Neuronal stem cell (in vitro differentiated cells): ENCODE results near the gene SLC9A9.
A peak's percentile ranks its signal among the peaks of the same experiment; 100 is the strongest.

Source experiments
- DNase-seq: peaks from one replicate; pipeline ENCODE4 v3.0.0-alpha.2; 2013; ENCODE audit warnings: low spot score
- H2AFZ ChIP-seq: one replicate; pipeline ENCODE4 v1.6.1; 2013; ENCODE audit warnings: mild to moderate bottlenecking, low read length, inconsistent platforms
- H2AK5ac ChIP-seq: 2 replicates; pipeline ENCODE4 v1.6.1; 2013; ENCODE audit warnings: low read depth, mild to moderate bottlenecking, inconsistent platforms, low read length, moderate library complexity, mixed read lengths
- H2BK120ac ChIP-seq: 2 replicates; pipeline ENCODE4 v1.6.1; 2013; ENCODE audit warnings: low read depth, mild to moderate bottlenecking, inconsistent platforms, low read length, moderate library complexity, mixed read lengths
- H2BK12ac ChIP-seq: one replicate; pipeline ENCODE4 v1.6.1; 2013; ENCODE audit warnings: low read length, inconsistent platforms
- H2BK15ac ChIP-seq: 2 replicates; pipeline ENCODE4 v1.6.1; 2013; ENCODE audit warnings: mild to moderate bottlenecking, low read length, inconsistent platforms, mixed read lengths
- H2BK5ac ChIP-seq: one replicate; pipeline ENCODE4 v1.6.1; 2013; ENCODE audit warnings: inconsistent platforms, mild to moderate bottlenecking, low read length, moderate library complexity
- H3K14ac ChIP-seq: one replicate; pipeline ENCODE4 v1.6.1; 2013; ENCODE audit warnings: low read length, inconsistent platforms
- H3K18ac ChIP-seq: 2 replicates; pipeline ENCODE4 v1.6.1; 2013; ENCODE audit warnings: low read length, inconsistent platforms
- H3K23ac ChIP-seq: 2 replicates; pipeline ENCODE4 v1.6.1; 2013; ENCODE audit warnings: low read depth, mild to moderate bottlenecking, mixed read lengths, low read length, inconsistent platforms; ENCODE audit not compliant: poor library complexity
- H3K27ac ChIP-seq: replicated peaks from 3 replicates; pipeline ENCODE4 v1.5.1; 2013; ENCODE audit warnings: low read length, inconsistent platforms
- H3K27me3 ChIP-seq, 3 experiments: 2 replicates each; pipeline ENCODE4 v1.6.1; 2013; ENCODE audit warnings: low read length in 3 of 3, mild to moderate bottlenecking in 2 of 3, inconsistent platforms in 1 of 3, low read depth in 1 of 3, mixed read lengths in 1 of 3, moderate library complexity in 1 of 3; ENCODE audit not compliant: control insufficient read depth in 3 of 3, insufficient read depth in 3 of 3
- H3K36me3 ChIP-seq, 2 donors: replicated peaks in 1 of 2; 2 replicates each; pipeline ENCODE4 v1.6.1; 2013; ENCODE audit warnings: low read length in 2 of 2; ENCODE audit not compliant: control insufficient read depth in 2 of 2, insufficient read depth in 2 of 2
- H3K4ac ChIP-seq: 2 replicates; pipeline ENCODE4 v1.6.1; 2013; ENCODE audit warnings: inconsistent platforms, mild to moderate bottlenecking, low read length, moderate library complexity
- H3K4me1 ChIP-seq, 2 donors: 1 replicate in 1 of 2; 2 replicates in 1 of 2; pipeline ENCODE4 v1.6.1; 2013; ENCODE audit warnings: low read length in 2 of 2, low read depth in 1 of 2; ENCODE audit not compliant: control insufficient read depth in 2 of 2, insufficient read depth in 1 of 2
- H3K4me2 ChIP-seq: one replicate; pipeline ENCODE4 v1.6.1; 2013; ENCODE audit warnings: mild to moderate bottlenecking, low read length, inconsistent platforms; ENCODE audit not compliant: insufficient read depth, poor library complexity, severe bottlenecking
- H3K4me3 ChIP-seq, 2 donors: 2 replicates each; pipeline ENCODE4 v1.5.1; 2013; ENCODE audit warnings: low read length in 2 of 2, mild to moderate bottlenecking in 2 of 2, inconsistent platforms in 1 of 2, moderate library complexity in 1 of 2
- H3K79me1 ChIP-seq: one replicate; pipeline ENCODE4 v1.6.1; 2013; ENCODE audit warnings: low read depth, mild to moderate bottlenecking, inconsistent platforms, low read length, moderate library complexity
- H3K9ac ChIP-seq: one replicate; pipeline ENCODE4 v1.6.1; 2013; ENCODE audit warnings: mild to moderate bottlenecking, low read depth, low read length, inconsistent platforms; ENCODE audit not compliant: poor library complexity
- H3K9me3 ChIP-seq, 2 donors: replicated peaks in 1 of 2; 2 replicates each; pipeline versions ENCODE3 to v1.6.1; 2013; ENCODE audit warnings: low read length in 2 of 2, mild to moderate bottlenecking in 2 of 2, inconsistent platforms in 1 of 2, low read depth in 1 of 2, mixed read lengths in 1 of 2, moderate library complexity in 1 of 2; ENCODE audit not compliant: control insufficient read depth in 2 of 2, insufficient read depth in 1 of 2
- H4K8ac ChIP-seq: one replicate; pipeline ENCODE4 v1.6.1; 2013; ENCODE audit warnings: low read depth, mild to moderate bottlenecking, inconsistent platforms, low read length, moderate library complexity
- H4K91ac ChIP-seq: one replicate; pipeline ENCODE4 v1.6.1; 2013; ENCODE audit warnings: low read length, low read depth, mild to moderate bottlenecking, inconsistent platforms; ENCODE audit not compliant: poor library complexity
- WGBS, 2 donors: extraction: QIAGEN DNeasy Blood & Tissue Kit; methylation state at CpG; one replicate each; pipeline ENCODE4 v1.1.7; 2013; ENCODE audit warnings: missing lambda C conversion rate in 2 of 2, mixed read lengths in 1 of 2; ENCODE audit not compliant: insufficient read length in 2 of 2, insufficient replicate concordance in 1 of 2; ENCODE audit errors: extremely low coverage in 2 of 2; 5-methylcytosine and 5-hydroxymethylcytosine counted together

Gene SLC9A9

DNA sequence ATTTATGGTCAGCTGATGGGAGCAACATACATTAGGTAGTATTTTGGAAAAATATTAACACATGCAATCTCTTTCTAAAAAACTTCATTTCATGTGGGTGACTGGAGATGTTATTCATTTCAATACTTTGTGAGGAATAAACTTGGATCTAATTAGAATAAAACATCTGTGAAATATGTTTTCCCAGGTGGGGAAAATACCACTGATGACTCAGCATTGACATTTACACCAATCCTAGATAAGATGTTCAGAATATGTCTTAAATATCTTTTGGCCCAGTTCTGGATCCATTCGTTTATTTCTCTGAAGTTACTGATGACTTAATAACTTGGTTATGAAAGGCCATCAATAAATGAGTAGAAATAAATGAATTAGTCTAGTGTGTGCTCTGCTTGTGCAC is 481.1 kb downstream of the SLC9A9 start:
- Histone ChIP-seq H3K9me3 (no peaks in the 10 kb centered on the region), H2AK5ac (no peak overlapping the region), H3K4me2 (no peak overlapping the region), H3K9ac (no peak overlapping the region), H3K36me3 (no peaks in the 10 kb centered on the region), H2BK15ac (no peak overlapping the region), H2AFZ (no peak overlapping the region), H3K4me3 (no peak overlapping the region), H3K79me1 (no peaks in the 10 kb centered on the region), H4K91ac (no peak overlapping the region), H3K4ac (no peak overlapping the region), H4K8ac (no peak overlapping the region), H2BK5ac (no peak overlapping the region), H3K4me1 (peaks cover 0 to 6% of the 10 kb centered on the region in 2 donors), H2BK120ac (no peak overlapping the region), H3K27me3 (no peaks in the 10 kb centered on the region), H3K18ac (no peak overlapping the region), H3K27ac (no peak overlapping the region), H3K23ac (no peak overlapping the region), H3K14ac (no peak overlapping the region), H2BK12ac (no peak overlapping the region)
- WGBS, 2 donors: no CpG with 5 or more reads among the region's 1 CpG
- DNase-seq: no peak

DNA sequence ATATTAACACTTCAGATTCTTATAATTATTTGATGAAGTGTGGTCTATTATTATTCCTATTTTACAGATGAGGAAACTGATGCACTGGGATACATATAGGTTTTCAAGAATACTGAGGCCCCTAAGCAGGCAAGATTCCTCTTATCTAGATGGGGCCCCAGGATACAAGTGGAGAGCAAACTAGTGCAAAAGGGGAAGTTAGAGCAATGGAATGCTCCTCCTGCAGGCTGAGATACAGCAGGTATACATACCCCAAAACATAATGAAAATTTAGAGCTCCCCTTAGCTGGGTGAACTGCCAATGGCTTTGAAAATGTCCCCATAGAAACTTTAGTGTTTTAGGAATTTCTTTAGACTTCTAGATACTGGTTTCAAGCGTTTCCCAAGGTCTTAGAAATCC is 481.6 kb downstream of the SLC9A9 start:
- Histone ChIP-seq H3K4me3 (no peak overlapping the region), H2BK15ac (no peak overlapping the region), H3K18ac (no peak overlapping the region), H3K9me3 (no peaks in the 10 kb centered on the region), H3K36me3 (no peaks in the 10 kb centered on the region), H3K23ac (no peak overlapping the region), H3K14ac (no peak overlapping the region), H3K9ac (no peak overlapping the region), H3K79me1 (no peaks in the 10 kb centered on the region), H2AFZ (no peak overlapping the region), H2BK5ac (no peak overlapping the region), H2AK5ac (no peak overlapping the region), H4K91ac (no peak overlapping the region), H4K8ac (no peak overlapping the region), H3K4ac (no peak overlapping the region), H2BK12ac (no peak overlapping the region), H3K27ac (no peak overlapping the region), H3K4me2 (no peak overlapping the region), H3K4me1 (peaks cover 0 to 6% of the 10 kb centered on the region in 2 donors), H2BK120ac (no peak overlapping the region), H3K27me3 (no peaks in the 10 kb centered on the region)
- WGBS, 2 donors: no CpG with 5 or more reads among the region's 1 CpG
- DNase-seq: no peak

GRCh38 chr3:143363949-143364348 is 484.3 kb downstream of the SLC9A9 start:
- no peaks in the 10 kb centered on the region for H3K9me3 ChIP-seq
- H3K27ac ChIP-seq: no peak overlapping the region
- H4K8ac ChIP-seq: no peak overlapping the region
- no peak overlapping the region for H3K18ac ChIP-seq
- no peak overlapping the region for H2BK15ac ChIP-seq
- no peaks in the 10 kb centered on the region for H3K27me3 ChIP-seq
- no peak overlapping the region for H3K4ac ChIP-seq
- H3K23ac ChIP-seq: no peak overlapping the region
- no peak overlapping the region for H3K14ac ChIP-seq
- H3K4me1 ChIP-seq: peaks cover 0 to 6% of the 10 kb centered on the region in 2 donors
- H3K4me3 ChIP-seq: no peak overlapping the region
- no peak overlapping the region for H2BK12ac ChIP-seq
- DNase-seq: no peak
- H2BK120ac ChIP-seq: no peak overlapping the region
- no peaks in the 10 kb centered on the region for H3K79me1 ChIP-seq
- no peak overlapping the region for H2BK5ac ChIP-seq
- no peak overlapping the region for H2AK5ac ChIP-seq
- H3K4me2 ChIP-seq: no peak overlapping the region
- no peak overlapping the region for H3K9ac ChIP-seq
- no peak overlapping the region for H4K91ac ChIP-seq
- no peaks in the 10 kb centered on the region for H3K36me3 ChIP-seq
- no peak overlapping the region for H2AFZ ChIP-seq
- WGBS, 2 donors: no CpG with 5 or more reads among the region's 1 CpG

DNA sequence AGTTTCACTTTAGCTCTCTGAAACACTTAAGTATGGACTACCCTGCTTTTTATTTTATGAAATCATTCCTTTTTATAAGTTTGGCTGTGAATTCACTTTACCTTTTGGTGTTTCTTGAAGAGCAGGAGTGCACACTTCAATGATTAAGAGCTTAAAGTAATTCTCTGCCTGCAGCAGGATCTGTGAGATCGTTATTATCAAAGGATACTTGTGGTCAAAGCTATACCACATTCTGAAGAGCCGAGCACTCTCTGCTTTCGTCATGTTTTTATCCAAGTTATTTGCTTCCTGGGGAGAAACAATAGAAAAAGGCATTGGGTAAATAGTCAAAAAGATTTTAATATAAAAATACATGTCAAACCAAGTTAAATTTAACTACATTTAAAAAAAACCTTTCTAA is 485.0 kb downstream of the SLC9A9 start:
- H3K4ac ChIP-seq: no peak overlapping the region
- WGBS, 2 donors: no CpG with 5 or more reads among the region's 3 CpGs
- DNase-seq: no peak
- H3K18ac ChIP-seq: no peak overlapping the region
- H4K8ac ChIP-seq: no peak overlapping the region
- no peak overlapping the region for H3K4me3 ChIP-seq
- no peaks in the 10 kb centered on the region for H3K36me3 ChIP-seq
- H3K27me3 ChIP-seq: no peaks in the 10 kb centered on the region
- H3K23ac ChIP-seq: no peak overlapping the region
- H2BK120ac ChIP-seq: no peak overlapping the region
- H3K14ac ChIP-seq: no peak overlapping the region
- H4K91ac ChIP-seq: no peak overlapping the region
- no peaks in the 10 kb centered on the region for H3K79me1 ChIP-seq
- no peak overlapping the region for H3K9ac ChIP-seq
- peak overlapping the region; percentile 43 for H2AFZ ChIP-seq
- H2BK12ac ChIP-seq: no peak overlapping the region
- H2AK5ac ChIP-seq: no peak overlapping the region
- no peak overlapping the region for H3K27ac ChIP-seq
- no peak overlapping the region for H2BK5ac ChIP-seq
- H2BK15ac ChIP-seq: no peak overlapping the region
- H3K9me3 ChIP-seq: no peaks in the 10 kb centered on the region
- no peak overlapping the region for H3K4me2 ChIP-seq
- H3K4me1 ChIP-seq: peaks cover 0 to 6% of the 10 kb centered on the region in 2 donors
